NCI-H446 treated with DMSO at 0.1 percent for 48 hours (cell line): ENCODE results near the gene HRC.
"Not testable (repeated sequence)": the region's sequence is repeated elsewhere in the genome, so short reads cannot be mapped to it uniquely, and the experiment has no call there.

ENCODE experiments used
- DNase-seq: peaks from one replicate; lab custom pipeline; 2025; lab: John Stamatoyannopoulos, UW

HRC gene

GRCh38 chr19:49160450-49161189 lies 5.4 kb upstream of the HRC start:
- DNase-seq: no peak

- peak; percentile 45 for DNase-seq
Observed at GRCh38 chr19:49157445-49158224, 2.4 kb upstream of the HRC start, which contains the start of gene TRPM4. TRPM4 (plus strand) TSS chr19:49157792; CDS start chr19:49157867, 75 bp downstream.

DNA sequence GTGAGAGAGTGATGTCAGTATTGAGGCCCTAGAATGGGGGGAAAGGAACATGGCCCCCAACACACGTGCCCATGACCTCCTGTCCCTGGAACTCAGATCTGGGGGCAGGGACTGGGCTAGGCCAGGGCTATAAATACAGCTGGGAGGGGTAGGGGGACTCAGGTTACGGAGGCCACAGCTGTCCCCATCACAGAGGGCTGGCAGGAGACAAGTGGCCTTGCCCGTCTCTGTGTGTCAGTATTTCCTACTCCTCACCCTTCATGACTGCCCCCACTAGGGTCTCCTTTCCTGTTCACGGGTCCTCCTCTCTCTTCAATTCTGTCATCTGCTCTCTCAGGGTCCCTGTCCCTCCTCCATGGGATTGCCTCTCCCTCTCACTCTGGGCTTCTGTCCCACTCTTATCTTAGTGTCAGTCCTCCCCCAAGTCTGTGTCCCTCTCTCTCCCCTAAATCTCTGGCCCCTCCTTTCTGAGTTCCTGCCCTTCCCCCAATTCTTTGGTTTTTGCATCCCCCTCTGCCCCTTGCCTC lies 687 bp upstream of the HRC start:
- DNase-seq: no peak

GRCh38 chr19:49154279-49154678 lies 917 bp downstream of the HRC start:
- DNase-seq: no peak

GRCh38 chr19:49153167-49153809 lies 1.9 kb downstream of the HRC start:
- no peak for DNase-seq

DNA sequence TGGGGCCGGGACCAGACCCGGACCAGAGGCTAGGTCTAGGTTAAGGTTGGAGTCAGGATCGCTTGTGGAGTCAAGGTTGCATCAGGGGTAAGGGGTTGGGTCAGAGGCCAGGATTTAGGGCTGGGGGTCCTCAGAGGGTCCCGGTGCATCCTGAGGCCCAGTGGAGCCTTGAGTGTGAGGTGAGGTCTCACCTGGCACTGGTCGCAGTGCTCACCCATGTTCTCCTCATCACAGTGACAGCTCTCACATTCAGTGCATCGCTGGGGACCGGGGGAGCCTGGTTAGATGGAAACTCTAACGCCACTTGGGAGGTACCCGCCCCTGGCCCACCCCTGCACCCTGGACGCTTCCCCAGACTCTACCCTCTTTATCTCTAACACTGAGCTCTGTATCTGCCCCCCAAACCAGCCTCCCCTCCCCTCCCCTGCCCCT lies 3.1 kb downstream of the HRC start:
- DNase-seq: no peak

- DNase-seq: peak; percentile 46
Observed at GRCh38 chr19:49151267-49152118, 3.7 kb downstream of the HRC start.

GRCh38 chr19:49150944-49151243 lies 4.3 kb downstream of the HRC start:
- no peak for DNase-seq

DNA sequence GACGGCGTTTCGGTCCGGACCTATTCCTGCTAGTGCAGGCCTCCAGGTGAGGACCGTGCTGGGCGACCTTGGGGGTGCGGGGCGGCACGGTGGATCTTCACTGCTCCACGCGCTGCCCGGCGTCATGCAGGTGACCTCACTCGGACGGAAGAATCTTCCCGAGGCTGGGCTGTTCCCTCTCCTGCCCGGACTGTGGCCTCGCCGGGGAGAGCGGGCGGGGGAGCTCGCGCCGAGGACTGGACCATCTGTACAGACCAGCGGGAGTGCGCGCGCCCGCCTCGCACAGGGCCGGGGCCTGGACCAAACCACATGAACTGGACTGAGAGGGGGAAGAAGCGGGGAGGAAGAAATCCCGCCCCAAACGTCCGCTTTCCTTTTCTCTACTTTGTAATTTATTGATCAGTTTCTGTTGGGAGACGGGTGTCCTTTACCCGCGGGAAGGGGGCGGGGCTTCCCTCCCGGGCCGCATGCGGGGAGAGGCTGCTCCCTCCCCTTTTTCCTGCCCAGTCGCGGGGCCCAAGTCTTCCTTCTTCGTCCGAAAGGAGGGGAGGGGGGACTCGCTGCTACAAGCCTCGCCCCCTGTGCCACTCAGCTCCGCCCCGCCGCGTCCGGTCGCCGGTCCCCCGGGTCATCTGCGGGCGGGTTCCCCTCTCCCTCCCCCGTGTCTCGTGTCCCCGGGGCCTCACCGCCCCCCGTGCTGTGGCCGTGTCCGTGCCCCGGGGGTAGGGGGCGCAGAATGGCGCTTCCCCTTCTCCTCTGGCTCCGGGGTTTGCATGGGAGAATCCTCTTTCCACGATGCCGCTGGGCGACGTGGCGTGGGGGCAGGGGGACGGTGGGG lies 4.9 kb downstream of the HRC start:
- DNase-seq: peak; percentile 80

DNA sequence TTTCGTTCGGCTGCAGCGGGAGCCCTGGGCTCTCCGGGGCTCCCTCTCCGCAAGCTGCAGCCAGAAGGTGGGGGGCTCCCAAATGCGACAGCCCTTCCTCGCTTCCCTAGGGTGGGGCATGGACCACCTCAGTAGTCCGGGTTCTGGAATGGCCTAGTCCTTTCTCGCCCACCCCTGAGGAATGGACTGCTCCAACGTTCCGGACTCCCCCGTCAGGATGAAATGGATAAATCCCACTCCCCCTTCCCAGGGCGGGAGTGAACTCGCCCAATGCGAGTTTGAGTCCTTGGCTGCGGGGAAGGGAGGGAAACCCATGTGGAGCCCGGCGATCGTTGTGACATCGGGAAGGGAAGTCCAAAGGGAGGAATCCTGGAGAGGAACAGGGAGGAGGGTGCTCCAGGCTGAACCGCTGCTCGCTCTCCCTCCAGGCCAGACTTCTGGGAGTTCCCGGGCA lies 5.5 kb downstream of the HRC start:
- peak; percentile 60 for DNase-seq

DNA sequence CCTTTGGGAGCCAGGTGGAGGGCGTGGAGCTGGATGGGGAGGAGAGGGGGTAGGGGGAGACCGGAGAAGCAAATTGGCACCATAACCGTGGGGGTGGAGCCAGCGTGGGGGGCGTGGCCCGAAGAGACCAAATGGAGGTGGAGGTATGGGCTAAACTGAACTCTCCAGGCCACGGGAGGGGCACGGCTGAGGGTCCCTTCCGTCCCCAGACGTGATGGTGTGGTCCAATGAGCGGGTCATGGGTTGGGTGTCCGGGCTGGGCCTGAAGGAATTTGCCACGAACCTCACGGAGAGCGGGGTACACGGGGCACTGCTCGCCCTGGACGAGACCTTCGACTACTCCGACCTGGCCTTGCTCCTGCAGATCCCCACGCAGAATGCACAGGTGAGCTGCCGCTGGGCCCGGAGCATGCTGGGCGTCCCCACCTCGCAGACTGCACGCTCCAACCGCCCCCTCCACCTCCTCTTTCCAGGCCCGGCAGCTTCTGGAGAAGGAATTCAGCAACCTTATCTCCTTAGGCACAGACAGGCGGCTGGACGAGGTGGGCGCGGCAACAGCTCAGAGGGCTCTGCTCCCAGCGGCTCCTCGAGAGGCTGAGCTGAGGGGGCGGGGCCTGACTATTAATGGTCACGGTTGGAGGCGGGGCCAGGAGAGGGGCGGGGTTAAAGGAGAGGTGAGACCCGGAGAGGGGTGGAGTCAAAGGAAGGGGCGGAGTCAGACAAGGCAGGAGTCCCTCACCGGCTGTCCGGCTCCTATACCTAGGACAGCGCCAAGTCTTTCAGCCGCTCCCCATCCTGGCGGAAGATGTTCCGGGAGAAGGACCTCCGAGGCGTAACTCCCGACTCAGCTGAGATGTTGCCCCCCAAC lies 6.2 kb downstream of the HRC start:
- peak; percentile 62 for DNase-seq

GRCh38 chr19:49148044-49148682 lies 7.0 kb downstream of the HRC start:
- no peak for DNase-seq

DNA sequence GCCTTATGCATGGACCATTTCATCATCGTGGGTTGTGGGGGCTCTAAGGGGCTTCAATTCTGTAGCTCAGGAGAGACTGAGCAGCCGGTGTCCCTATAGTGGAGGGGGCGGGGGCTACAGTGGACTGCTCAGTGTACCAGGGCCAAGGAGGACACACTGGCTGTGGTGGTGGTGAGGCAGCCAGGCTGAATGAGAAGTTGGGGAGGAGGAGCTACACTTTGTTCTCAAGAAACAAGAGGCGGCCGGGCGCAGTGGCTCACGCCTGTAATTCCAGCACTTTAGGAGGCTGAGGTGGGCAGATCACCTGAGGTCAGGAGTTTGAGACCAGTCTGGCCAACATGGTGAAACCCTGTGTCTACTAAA lies 8.8 kb downstream of the HRC start:
- DNase-seq: not testable (repeated sequence)

DNA sequence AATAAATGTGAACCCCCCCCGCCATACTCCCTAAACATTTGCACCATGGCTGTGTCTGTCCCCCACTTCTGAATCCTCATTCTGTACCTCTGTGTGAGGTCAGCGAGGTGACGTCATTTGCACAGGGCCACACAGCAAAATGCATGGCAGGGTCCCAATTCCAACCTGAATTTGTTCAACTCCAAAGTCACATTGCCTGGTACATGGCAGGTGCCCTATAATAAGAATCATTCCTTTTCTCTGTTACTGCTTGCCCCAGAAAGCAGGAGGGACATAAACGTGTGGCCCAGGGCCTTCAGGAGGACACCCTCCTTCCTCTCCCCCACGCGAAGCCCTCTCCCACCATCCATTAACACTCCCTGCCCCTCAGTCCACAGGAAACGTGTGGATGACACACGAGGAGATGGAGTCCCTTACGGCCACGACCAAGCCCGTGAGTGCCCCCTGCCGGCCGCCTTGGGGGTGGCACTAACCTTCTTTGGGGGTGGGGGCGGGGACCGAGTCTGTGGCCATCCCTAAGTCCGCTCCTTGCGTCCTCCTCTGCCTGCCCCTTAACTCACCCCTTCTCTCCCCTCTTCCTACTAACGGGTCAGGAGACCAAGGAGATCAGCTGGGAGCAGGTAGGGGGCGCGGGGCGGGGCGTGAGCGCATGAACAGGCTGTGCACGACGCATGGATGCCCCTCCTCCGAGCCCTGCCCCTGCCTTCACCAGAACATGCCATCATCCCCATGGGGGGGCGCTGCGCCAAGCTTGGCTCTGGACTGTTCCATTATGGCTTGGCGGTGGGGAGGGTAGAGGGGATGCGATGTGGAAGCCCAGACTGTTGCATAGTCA lies 9.4 kb downstream of the HRC start:
- no peak for DNase-seq

GRCh38 chr19:49142866-49143335 lies 12.3 kb downstream of the HRC start:
- no peak for DNase-seq

DNA sequence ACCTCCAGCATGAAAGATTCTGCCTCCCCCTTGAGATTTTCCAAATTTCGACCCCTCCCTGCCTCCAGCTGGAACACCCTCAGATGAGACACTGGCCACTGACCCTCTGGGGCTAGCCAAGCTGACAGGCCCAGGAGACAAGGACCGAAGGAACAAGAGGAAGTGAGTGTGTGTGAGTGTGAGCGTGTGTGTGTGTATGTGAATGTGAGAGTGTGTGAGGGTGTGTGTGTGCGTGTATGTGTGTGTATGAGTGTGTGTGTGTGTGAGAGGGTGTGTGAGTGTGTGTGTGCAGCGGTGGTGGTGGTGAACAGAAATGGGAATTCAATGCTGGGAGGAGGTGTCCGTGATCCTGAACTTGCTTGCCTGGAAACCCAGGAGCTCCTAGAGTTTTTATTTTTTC lies 13.8 kb downstream of the HRC start:
- no peak for DNase-seq

DNA sequence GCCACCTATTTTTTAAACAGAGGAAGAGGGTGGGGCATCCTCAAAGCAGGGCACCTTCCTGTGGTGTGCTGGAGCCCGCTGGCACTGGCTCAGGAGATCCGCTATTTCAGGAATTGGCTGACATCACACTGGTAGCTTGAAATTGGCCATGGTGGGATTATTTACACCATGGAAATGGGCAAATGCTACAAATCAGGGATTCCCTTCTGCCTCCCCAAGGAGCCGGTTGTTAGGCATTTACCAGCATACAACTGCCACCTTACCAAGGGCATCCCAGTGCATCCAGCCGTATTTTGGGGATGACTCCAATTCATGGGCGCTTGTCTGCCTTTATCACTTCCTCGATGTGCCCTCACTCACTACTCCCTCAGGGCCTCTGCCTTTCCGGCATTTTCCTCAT lies 14.2 kb downstream of the HRC start:
- DNase-seq: no peak

- no peak for DNase-seq
Observed at GRCh38 chr19:49136771-49137171, 18.4 kb downstream of the HRC start.
